ACC112 (cell line): Measurements from ENCODE around the gene LVRN.
A peak's percentile ranks its signal among the peaks of the same experiment; 100 is the strongest.

ENCODE experiments used
- H2AFZ ChIP-seq: fragments of 200-600 bp; sonication (generic); one replicate; pipeline ENCODE4 v1.6.0; 2017; ENCODE audit warnings: antibody characterized with exemption, low read length; ENCODE audit not compliant: unreplicated experiment
- H3K27ac ChIP-seq: fragments of 200-600 bp; sonication (generic); 2 replicates; pipeline ENCODE4 v1.5.1; 2014; ENCODE audit warnings: low read depth, mild to moderate bottlenecking, antibody characterized with exemption, low read length, moderate library complexity
- H3K27me3 ChIP-seq: fragments of 200-600 bp; sonication (generic); 2 replicates; pipeline ENCODE4 v1.6.1; 2014; ENCODE audit warnings: mild to moderate bottlenecking, antibody characterized with exemption, low read length, moderate library complexity, mixed read lengths; ENCODE audit not compliant: insufficient read depth
- H3K36me3 ChIP-seq: fragments of 200-600 bp; sonication (generic); 2 replicates; pipeline ENCODE4 v1.6.1; 2016; ENCODE audit warnings: mild to moderate bottlenecking, antibody characterized with exemption, low read length, moderate library complexity, mixed read lengths; ENCODE audit not compliant: insufficient read depth
- H3K4me1 ChIP-seq: fragments of 200-600 bp; sonication (generic); one replicate; pipeline ENCODE4 v1.6.1; 2016; ENCODE audit warnings: low read length, mixed read lengths; ENCODE audit not compliant: insufficient read depth, unreplicated experiment, control insufficient read depth
- H3K4me3 ChIP-seq: fragments of 200-600 bp; sonication (generic); 2 replicates; pipeline ENCODE4 v1.5.1; 2014; ENCODE audit warnings: mild to moderate bottlenecking, low read depth, low read length
- H3K79me2 ChIP-seq: fragments of 200-600 bp; sonication (generic); one replicate; pipeline ENCODE4 v1.6.0; 2016; ENCODE audit warnings: low read length; ENCODE audit not compliant: control insufficient read depth, unreplicated experiment, insufficient read depth

LVRN gene

DNA sequence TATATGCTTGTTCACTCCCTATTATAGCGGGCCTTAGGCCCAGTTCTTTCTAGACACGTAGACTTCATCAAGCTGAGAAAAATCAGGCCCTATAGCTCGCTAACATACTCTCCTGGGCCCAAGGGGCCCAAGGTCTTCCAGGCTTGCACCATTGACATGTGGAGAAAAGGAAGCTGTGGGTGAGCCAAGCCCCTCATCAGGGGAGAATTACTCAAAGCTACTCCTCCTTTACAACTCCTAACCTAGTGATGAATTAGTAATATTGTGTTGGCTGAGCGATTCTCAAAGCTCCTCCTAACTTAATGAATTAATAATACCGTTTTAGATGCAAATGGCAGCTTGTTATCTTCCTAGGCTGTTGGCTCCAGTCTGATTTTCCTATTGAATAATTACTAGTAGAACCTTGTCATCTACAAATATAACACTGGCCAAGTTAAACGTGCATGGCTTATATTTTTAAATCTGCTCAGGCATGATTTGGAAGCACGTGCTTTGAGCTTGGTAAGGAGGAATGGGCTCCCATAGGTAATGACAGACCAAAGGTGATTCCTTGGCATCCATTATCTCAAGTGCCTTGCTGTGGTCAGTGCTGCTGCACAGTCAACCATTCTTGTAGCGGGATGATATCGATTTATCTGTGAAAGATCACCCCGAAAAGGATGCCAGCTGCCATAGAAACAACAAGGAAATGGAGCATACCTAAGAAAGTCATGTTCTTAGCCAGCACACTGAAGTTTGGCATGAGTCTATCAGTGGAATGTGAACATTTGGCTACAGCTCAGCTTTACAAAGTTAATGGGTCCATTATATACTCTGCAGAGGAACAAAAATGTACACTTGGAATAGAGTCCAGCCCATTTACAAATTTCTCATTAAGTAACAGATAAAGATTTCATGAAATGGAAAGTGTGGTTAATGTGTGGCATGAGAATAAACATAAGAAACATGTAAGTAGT is 23.8 kb downstream of the LVRN start:
- Histone ChIP-seq H3K4me1 (peaks cover 6% of the 10 kb centered on the region), H3K27ac (no peak overlapping the region), H3K27me3 (no peaks in the 10 kb centered on the region), H3K4me3 (no peak overlapping the region), H3K36me3 (no peaks in the 10 kb centered on the region), H3K79me2 (no peaks in the 10 kb centered on the region), H2AFZ (peak overlapping the region; percentile 29)

- Histone ChIP-seq H3K4me3 (no peak overlapping the region), H3K27me3 (no peaks in the 10 kb centered on the region), H2AFZ (no peak overlapping the region), H3K79me2 (no peaks in the 10 kb centered on the region), H3K27ac (no peak overlapping the region), H3K4me1 (peaks cover 6% of the 10 kb centered on the region), H3K36me3 (no peaks in the 10 kb centered on the region)
Observed at GRCh38 chr5:115988002-115988401, 25.7 kb downstream of the LVRN start.

DNA sequence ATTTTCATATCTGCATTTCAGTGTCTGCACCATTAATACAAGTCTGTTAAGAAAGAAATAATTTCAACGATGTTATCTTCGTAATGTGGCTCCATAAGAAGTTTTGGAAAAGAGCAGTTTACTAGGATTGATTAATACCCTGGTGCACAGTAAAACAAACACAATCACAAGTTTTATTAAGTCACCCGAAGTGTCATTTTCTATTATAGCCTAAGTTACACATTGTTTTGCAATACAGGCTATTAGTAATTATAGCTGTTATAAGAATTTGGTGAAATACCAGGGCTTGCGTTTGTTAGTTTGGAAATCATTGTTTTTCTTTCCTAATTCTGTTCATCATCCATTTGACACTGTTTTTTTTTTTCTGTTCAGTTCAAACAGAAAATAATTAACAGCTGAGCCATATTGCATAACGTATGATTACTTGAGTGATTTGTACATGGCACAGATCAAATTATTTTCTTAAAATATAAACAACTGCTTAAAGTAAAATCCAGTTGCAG is 30.6 kb downstream of the LVRN start:
- Histone ChIP-seq H3K27me3 (no peaks in the 10 kb centered on the region), H3K27ac (no peak overlapping the region), H3K4me3 (no peak overlapping the region), H3K4me1 (no peaks in the 10 kb centered on the region), H3K79me2 (no peaks in the 10 kb centered on the region), H3K36me3 (no peaks in the 10 kb centered on the region), H2AFZ (no peak overlapping the region)

GRCh38 chr5:115995351-115995750 is 33.1 kb downstream of the LVRN start:
- H3K4me3 ChIP-seq, result no peak overlapping the region
- no peak overlapping the region for H3K27ac ChIP-seq
- H3K27me3 ChIP-seq, result no peaks in the 10 kb centered on the region
- H3K79me2 ChIP-seq, result no peaks in the 10 kb centered on the region
- no peak overlapping the region for H2AFZ ChIP-seq
- no peaks in the 10 kb centered on the region for H3K36me3 ChIP-seq
- no peaks in the 10 kb centered on the region for H3K4me1 ChIP-seq

- no peak overlapping the region for H2AFZ ChIP-seq
- H3K4me3 ChIP-seq, result no peak overlapping the region
- no peaks in the 10 kb centered on the region for H3K79me2 ChIP-seq
- peaks cover 5% of the 10 kb centered on the region for H3K4me1 ChIP-seq
- H3K36me3 ChIP-seq, result no peaks in the 10 kb centered on the region
- H3K27me3 ChIP-seq, result no peaks in the 10 kb centered on the region
- H3K27ac ChIP-seq, result no peak overlapping the region
Observed at GRCh38 chr5:116002116-116002906, 40.0 kb downstream of the LVRN start.

- H3K4me1 ChIP-seq, result peaks cover 5% of the 10 kb centered on the region
- H3K79me2 ChIP-seq, result no peaks in the 10 kb centered on the region
- H3K4me3 ChIP-seq, result no peak overlapping the region
- H2AFZ ChIP-seq, result no peak overlapping the region
- no peaks in the 10 kb centered on the region for H3K36me3 ChIP-seq
- H3K27ac ChIP-seq, result no peak overlapping the region
- H3K27me3 ChIP-seq, result no peaks in the 10 kb centered on the region
Observed at GRCh38 chr5:116004248-116004647, 42.0 kb downstream of the LVRN start.

GRCh38 chr5:116009806-116010205 is 47.5 kb downstream of the LVRN start:
- no peak overlapping the region for H3K27ac ChIP-seq
- H3K4me3 ChIP-seq, result no peak overlapping the region
- no peak overlapping the region for H2AFZ ChIP-seq
- no peaks in the 10 kb centered on the region for H3K36me3 ChIP-seq
- no peaks in the 10 kb centered on the region for H3K27me3 ChIP-seq
- no peaks in the 10 kb centered on the region for H3K4me1 ChIP-seq
- no peaks in the 10 kb centered on the region for H3K79me2 ChIP-seq

- H3K4me1 ChIP-seq, result no peaks in the 10 kb centered on the region
- H3K27me3 ChIP-seq, result no peaks in the 10 kb centered on the region
- H3K4me3 ChIP-seq, result no peak overlapping the region
- no peaks in the 10 kb centered on the region for H3K36me3 ChIP-seq
- no peak overlapping the region for H2AFZ ChIP-seq
- no peak overlapping the region for H3K27ac ChIP-seq
- no peaks in the 10 kb centered on the region for H3K79me2 ChIP-seq
Observed at GRCh38 chr5:116011046-116011445, 48.8 kb downstream of the LVRN start.

DNA sequence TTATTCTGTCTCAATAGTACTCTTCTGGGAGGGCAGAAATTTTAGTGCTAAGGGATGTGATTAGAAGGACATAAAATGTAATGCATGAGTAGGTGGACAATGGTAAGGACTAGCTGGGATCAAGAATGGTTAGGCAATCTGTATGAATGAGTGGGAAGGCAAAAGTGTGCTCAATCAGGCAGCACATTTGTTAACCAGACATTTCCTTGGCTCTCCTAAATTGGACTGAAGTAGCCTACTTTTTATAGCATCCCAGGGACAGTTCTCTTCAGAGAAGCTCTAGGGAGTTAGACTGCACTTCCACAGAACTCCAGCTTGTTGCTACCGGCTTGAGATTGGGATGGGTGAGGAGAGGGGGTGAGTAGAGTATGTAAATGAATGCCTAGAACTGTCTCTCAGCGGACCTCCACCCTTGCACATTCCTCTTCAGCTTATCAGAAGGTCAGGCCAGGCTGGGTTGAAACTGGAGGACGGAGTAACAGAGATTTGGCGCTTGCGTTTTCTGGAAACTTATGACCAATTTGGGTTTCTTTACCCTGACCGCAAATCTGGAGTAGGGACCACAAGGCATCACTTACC is 51.0 kb downstream of the LVRN start:
- Histone ChIP-seq H2AFZ (no peak overlapping the region), H3K27ac (no peak overlapping the region), H3K79me2 (no peaks in the 10 kb centered on the region), H3K27me3 (no peaks in the 10 kb centered on the region), H3K4me1 (no peaks in the 10 kb centered on the region), H3K36me3 (no peaks in the 10 kb centered on the region), H3K4me3 (no peak overlapping the region)

DNA sequence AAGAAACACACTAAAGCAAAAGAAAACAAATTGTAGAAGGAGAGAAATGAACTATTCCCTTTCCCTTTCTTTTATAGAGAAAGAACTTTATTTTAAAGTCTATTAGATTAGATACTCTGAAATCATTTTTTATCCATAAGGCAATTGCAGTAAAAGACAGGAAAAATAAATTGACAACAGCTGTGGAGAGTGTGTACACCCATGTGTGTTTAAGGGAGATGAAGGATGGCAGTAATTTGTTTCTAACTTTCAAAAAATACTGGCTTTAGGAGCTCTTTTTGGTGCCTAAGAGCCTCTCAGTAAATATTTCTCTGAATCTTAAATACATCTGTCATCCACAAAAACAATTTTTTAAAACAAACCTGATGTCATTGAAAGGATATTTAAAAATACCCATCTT is 51.7 kb downstream of the LVRN start:
- Histone ChIP-seq H2AFZ (no peak overlapping the region), H3K27ac (no peak overlapping the region), H3K36me3 (no peaks in the 10 kb centered on the region), H3K4me3 (no peak overlapping the region), H3K4me1 (no peaks in the 10 kb centered on the region), H3K79me2 (no peaks in the 10 kb centered on the region), H3K27me3 (no peaks in the 10 kb centered on the region)
